ENCODE measurements around the gene CDC6. TPM values are rescaled to one million over a fixed set of nuclear protein-coding genes. Genes with fewer than 3 reads are reported as not detected.

CDC6 gene
- total and polyA plus RNA-seq, 3 donors from 2014 or later, result 12.4 to 22.8 (median 14.7) TPM

GRCh38 chr17:40338941-40339649 lies 51.4 kb downstream of the CDC6 start:
- Histone ChIP-seq H3K4me3 (no peak overlapping the region), H3K27me3 (no peaks in the 10 kb centered on the region), H3K36me3 (ENCODE audit: low read depth, missing control alignments) (no peaks in the 10 kb centered on the region), H3K9me3 (no peaks in the 10 kb centered on the region), H3K4me1 (peaks cover 81% of the 10 kb centered on the region), H3K27ac (peak overlapping the region; percentile 59 to 97)
- intact Hi-C loops (cut with DNase I; ENCODE audit: low total_unique reads), result no loop called here
- 24 to 43% methylated on average over 13 of the region's 13 CpGs for WGBS, 2 donors
- TF ChIP-seq, protein P1, sequence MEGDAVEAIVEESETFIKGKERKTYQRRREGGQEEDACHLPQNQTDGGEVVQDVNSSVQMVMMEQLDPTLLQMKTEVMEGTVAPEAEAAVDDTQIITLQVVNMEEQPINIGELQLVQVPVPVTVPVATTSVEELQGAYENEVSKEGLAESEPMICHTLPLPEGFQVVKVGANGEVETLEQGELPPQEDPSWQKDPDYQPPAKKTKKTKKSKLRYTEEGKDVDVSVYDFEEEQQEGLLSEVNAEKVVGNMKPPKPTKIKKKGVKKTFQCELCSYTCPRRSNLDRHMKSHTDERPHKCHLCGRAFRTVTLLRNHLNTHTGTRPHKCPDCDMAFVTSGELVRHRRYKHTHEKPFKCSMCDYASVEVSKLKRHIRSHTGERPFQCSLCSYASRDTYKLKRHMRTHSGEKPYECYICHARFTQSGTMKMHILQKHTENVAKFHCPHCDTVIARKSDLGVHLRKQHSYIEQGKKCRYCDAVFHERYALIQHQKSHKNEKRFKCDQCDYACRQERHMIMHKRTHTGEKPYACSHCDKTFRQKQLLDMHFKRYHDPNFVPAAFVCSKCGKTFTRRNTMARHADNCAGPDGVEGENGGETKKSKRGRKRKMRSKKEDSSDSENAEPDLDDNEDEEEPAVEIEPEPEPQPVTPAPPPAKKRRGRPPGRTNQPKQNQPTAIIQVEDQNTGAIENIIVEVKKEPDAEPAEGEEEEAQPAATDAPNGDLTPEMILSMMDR (IDR thresholded peaks at IDR 0.05), result no peak
- no peak for TF ChIP-seq POLR2A (IDR thresholded peaks at IDR 0.05)
- DNase-seq, result peak; percentile 65

- H3K4me1 ChIP-seq, result peaks cover 81% of the 10 kb centered on the region
- no peak overlapping the region for H3K4me3 ChIP-seq
- H3K9me3 ChIP-seq, result no peaks in the 10 kb centered on the region
- H3K36me3 ChIP-seq (ENCODE audit: low read depth, missing control alignments), result no peaks in the 10 kb centered on the region
- intact Hi-C loops (cut with DNase I; ENCODE audit: low total_unique reads), result no loop called here
- 86 to 91% methylated on average over 1 of the region's 1 CpG for WGBS, 2 donors
- no peaks in the 10 kb centered on the region for H3K27me3 ChIP-seq
- H3K27ac ChIP-seq, result peak overlapping the region; percentile 83 to 97
- no peak for DNase-seq
- TF ChIP-seq, protein P1 (IDR thresholded peaks at IDR 0.05), result no peak
- TF ChIP-seq POLR2A (IDR thresholded peaks at IDR 0.05), result no peak
Measured at GRCh38 chr17:40340327-40340726, 52.6 kb downstream of the CDC6 start.

GRCh38 chr17:40340880-40341807 lies 53.5 kb downstream of the CDC6 start:
- Histone ChIP-seq H3K4me3 (peak overlapping the region; percentile 74 to 83), H3K9me3 (no peaks in the 10 kb centered on the region), H3K36me3 (ENCODE audit: low read depth, missing control alignments) (no peaks in the 10 kb centered on the region), H3K4me1 (peaks cover 80% of the 10 kb centered on the region), H3K27ac (peak overlapping the region; percentile 83 to 97), H3K27me3 (no peaks in the 10 kb centered on the region)
- peak; percentile 93 for DNase-seq
- WGBS, 2 donors, result 0% methylated on average over 6 to 26 of the region's 55 CpGs
- intact Hi-C loops (cut with DNase I; ENCODE audit: low total_unique reads), result no loop called here
- TF ChIP-seq, protein P1 (IDR thresholded peaks at IDR 0.05), result peak in 2 of 3 experiments; percentile 6 to 14
- peak; percentile 6 for TF ChIP-seq POLR2A (IDR thresholded peaks at IDR 0.05)

- intact Hi-C loops (cut with DNase I; ENCODE audit: low total_unique reads), result no loop called here
- peaks cover 80% of the 10 kb centered on the region for H3K4me1 ChIP-seq
- H3K4me3 ChIP-seq, result peak overlapping the region; percentile 74 to 83
- H3K9me3 ChIP-seq, result no peaks in the 10 kb centered on the region
- TF ChIP-seq, protein P1 (IDR thresholded peaks at IDR 0.05), result no peak
- TF ChIP-seq POLR2A (IDR thresholded peaks at IDR 0.05), result no peak
- no peaks in the 10 kb centered on the region for H3K27me3 ChIP-seq
- 0% methylated on average over 17 to 36 of the region's 55 CpGs for WGBS, 2 donors
- DNase-seq, result peak; percentile 84
- peak overlapping the region; percentile 83 to 97 for H3K27ac ChIP-seq
- no peaks in the 10 kb centered on the region for H3K36me3 ChIP-seq (ENCODE audit: low read depth, missing control alignments)
Measured at GRCh38 chr17:40341808-40342503, 54.3 kb downstream of the CDC6 start.
